Fibroblast of pulmonary artery (primary cell): Measurements from ENCODE around the gene PDXK.

Source experiments
- DNase-seq: peaks from one replicate; pipeline ENCODE4 v3.0.0-alpha.2; 2010; ENCODE audit warnings: low read depth
- H3K4me3 ChIP-seq: replicated peaks from 2 replicates; pipeline ENCODE4 v1.5.1; 2011; ENCODE audit warnings: low read depth, mild to moderate bottlenecking, control low read depth, low read length, moderate library complexity
- TF ChIP-seq, protein P1 (sequence below): IDR thresholded peaks from 2 replicates; pipeline ENCODE4 v1.5.1; 2011; ENCODE audit warnings: mild to moderate bottlenecking, control low read depth, low read length, inconsistent platforms; ENCODE audit errors: missing control alignments

The PDXK gene

GRCh38 chr21:43800566-43800965, 81.6 kb downstream of the PDXK start:
- TF ChIP-seq, protein P1, sequence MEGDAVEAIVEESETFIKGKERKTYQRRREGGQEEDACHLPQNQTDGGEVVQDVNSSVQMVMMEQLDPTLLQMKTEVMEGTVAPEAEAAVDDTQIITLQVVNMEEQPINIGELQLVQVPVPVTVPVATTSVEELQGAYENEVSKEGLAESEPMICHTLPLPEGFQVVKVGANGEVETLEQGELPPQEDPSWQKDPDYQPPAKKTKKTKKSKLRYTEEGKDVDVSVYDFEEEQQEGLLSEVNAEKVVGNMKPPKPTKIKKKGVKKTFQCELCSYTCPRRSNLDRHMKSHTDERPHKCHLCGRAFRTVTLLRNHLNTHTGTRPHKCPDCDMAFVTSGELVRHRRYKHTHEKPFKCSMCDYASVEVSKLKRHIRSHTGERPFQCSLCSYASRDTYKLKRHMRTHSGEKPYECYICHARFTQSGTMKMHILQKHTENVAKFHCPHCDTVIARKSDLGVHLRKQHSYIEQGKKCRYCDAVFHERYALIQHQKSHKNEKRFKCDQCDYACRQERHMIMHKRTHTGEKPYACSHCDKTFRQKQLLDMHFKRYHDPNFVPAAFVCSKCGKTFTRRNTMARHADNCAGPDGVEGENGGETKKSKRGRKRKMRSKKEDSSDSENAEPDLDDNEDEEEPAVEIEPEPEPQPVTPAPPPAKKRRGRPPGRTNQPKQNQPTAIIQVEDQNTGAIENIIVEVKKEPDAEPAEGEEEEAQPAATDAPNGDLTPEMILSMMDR = no peak
- no peak for DNase-seq
- no peak overlapping the region for H3K4me3 ChIP-seq

DNA sequence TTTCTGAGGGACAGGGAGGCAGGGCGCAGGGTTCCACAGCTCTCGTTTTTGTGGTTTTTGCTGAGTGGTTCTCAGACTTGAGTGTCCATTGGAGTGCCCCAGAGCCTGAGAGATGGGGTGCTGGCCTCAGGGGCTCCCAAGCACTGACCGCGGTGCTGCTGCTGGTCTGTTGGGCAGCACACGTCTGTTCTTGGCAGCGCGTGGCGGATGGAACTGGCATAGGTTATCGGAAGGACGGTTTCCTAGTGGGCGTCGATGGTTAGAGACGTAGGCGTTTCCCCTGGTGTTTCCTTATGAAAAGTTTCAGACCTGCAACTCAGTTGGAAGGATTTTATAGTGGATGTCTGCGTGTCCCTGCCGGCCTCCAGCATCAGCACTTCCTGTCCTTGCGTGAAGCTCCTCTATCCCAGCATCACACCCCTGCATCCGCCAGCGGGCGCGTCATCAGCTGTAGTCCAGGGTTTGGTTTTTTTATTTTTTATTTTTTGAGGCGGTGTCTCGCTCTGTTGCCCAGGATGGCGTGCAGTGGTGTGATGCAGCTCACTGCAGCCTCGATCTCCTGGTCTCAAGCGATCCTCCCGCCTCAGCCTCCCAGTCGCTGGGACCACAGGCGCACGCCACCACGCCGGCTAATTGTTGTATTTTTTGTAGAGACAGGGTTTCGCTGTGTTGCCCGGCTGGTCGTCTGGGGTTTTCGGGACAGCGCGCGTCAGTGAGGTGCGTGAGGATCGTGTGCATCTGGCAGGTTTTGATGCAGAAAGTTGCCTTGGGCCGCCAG, 82.3 kb downstream of the PDXK start:
- DNase-seq = no peak
- TF ChIP-seq, protein P1 = no peak
- H3K4me3 ChIP-seq = no peak overlapping the region

GRCh38 chr21:43802713-43803313, 83.9 kb downstream of the PDXK start:
- no peak for DNase-seq
- H3K4me3 ChIP-seq = no peak overlapping the region
- TF ChIP-seq, protein P1 = no peak

DNA sequence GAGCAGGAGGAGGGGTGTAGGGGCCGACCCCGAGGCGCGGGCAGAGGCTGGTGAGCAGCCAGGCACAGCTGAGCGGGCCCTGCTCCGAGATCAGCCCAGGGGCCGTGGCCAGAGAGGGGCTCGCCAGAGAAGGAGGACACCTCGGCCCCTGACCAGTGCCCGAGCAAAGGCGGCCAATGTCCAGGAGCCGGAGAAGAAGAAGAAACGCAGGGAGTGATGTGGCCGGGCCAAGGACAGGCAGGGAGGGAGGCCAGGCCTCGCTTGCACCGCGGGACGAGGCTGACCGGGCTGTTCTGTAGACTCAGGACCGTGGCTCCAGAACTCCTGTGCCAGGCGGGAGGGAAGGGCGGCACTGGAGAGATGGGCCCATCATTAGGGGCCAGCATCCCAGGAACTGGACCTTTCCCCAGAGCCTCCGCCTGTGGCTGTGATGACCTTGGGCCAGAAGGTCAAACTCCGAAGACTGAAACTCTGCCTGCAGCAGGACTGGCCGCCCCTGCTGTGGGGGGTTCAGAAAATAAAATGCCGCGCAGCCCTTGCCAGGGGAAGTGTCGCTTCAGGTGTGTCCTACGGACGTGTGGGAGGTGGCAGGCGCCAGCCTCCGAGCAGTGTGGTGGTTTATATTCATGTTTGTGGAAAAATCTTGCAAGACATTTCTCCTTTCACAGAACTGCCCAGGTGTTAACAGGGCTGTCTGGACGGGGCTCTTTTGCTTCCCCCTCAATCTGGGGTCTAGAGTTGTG, 84.8 kb downstream of the PDXK start:
- no peak overlapping the region for H3K4me3 ChIP-seq
- TF ChIP-seq, protein P1 = no peak
- DNase-seq = no peak

GRCh38 chr21:43805275-43805800, 86.4 kb downstream of the PDXK start:
- DNase-seq = no peak
- TF ChIP-seq, protein P1 = no peak
- no peak overlapping the region for H3K4me3 ChIP-seq

- H3K4me3 ChIP-seq = no peak overlapping the region
- no peak for DNase-seq
- TF ChIP-seq, protein P1 = no peak
Observed at GRCh38 chr21:43806017-43806710, 87.2 kb downstream of the PDXK start.
